Memory B cell (primary cell): ENCODE measurements around the gene CREB5.

ENCODE experiments used
- ATAC-seq: fragments of 150-1000 bp; cut with Tn5 transposase; 2 replicates; pipeline ENCODE4 v1.10.0; 2021; ENCODE audit warnings: low read depth, mild to moderate bottlenecking, moderate library complexity
- DNase-seq, 2 donors: peaks; one replicate each; pipeline ENCODE4 v3.0.0; 2022; ENCODE audit warnings: low spot score in 2 of 2
- H3K27ac Mint-ChIP-seq: one replicate; pipeline ENCODE4 v1.8.0; 2022; ENCODE audit warnings: mild to moderate bottlenecking, moderate library complexity, mixed read lengths
- H3K27me3 Mint-ChIP-seq: one replicate; pipeline ENCODE4 v1.8.0; 2022; ENCODE audit warnings: mixed read lengths
- H3K36me3 Mint-ChIP-seq: one replicate; pipeline ENCODE4 v1.8.0; 2022; ENCODE audit warnings: mild to moderate bottlenecking, mixed read lengths
- H3K4me1 Mint-ChIP-seq: one replicate; pipeline ENCODE4 v1.8.0; 2022; ENCODE audit warnings: mixed read lengths
- H3K4me3 Mint-ChIP-seq: one replicate; pipeline ENCODE4 v1.8.0; 2022; ENCODE audit warnings: mild to moderate bottlenecking, moderate library complexity, mixed read lengths
- H3K9me3 Mint-ChIP-seq: one replicate; pipeline ENCODE4 v1.8.0; 2022; ENCODE audit warnings: mixed read lengths

The CREB5 gene

DNA sequence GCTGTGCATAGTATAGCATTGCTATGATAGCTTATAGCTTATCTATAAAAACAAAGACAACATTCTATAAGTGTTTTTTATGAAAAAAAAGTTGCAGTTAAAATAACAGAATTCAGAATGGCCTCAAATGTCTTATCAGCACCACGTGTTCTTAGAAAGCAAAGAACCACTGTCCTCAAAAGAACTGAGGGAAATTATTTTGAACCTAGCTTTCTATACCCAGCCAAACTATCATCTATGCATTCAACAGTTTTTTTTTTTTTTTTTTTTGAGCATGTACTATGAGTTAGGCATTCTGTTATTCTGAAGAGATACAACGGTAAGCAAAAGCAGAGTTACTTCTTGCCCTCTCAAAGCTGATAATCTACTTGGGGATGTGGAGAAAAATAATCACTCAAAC, 247.8 kb downstream of the CREB5 start:
- Mint-ChIP-seq H3K4me3 (no peak overlapping the region), H3K27me3 (peaks cover 21% of the 10 kb centered on the region), H3K27ac (no peak overlapping the region), H3K36me3 (peaks cover 2% of the 10 kb centered on the region), H3K4me1 (peaks cover 3% of the 10 kb centered on the region), H3K9me3 (peaks cover 6% of the 10 kb centered on the region)
- no peak for DNase-seq
- ATAC-seq = no peak

DNA sequence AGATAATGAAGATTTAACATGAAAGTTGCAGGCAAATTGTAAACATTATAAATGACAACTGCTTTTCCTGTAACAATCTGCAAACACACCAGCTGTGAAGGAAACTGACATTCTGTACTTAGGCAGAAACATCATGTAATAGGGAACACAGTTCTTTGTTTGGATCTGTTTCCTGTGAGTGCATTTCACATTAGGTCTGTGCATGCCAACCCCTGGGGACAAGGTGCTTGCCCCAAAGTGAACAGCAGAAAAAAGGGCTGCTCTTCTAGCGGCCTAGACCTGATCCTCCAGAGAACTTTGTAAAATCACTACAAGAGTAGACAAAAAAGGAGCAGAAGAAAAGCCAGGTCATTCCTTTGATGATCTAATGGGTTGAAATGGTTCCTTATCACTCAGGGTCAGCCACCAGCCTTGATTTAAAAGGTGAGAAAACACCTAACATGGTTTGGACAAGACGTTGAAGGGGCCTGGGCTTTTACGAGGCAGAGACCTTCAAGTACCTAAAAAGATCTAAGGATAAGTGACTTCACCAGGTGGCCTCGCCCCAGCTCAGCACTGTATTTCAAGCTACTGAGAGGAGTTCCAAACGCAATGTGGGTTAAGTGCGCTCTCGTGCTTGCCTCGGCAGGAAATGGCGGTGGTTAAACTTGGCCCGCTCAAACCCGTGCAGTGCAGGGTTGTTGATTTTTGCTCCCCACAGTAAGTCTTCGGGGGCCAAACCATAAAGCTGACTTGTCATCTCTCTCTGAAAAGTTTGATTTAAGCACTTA, 249.7 kb downstream of the CREB5 start:
- Mint-ChIP-seq H3K4me1 (peaks cover 3% of the 10 kb centered on the region), H3K4me3 (no peak overlapping the region), H3K36me3 (peaks cover 2% of the 10 kb centered on the region), H3K9me3 (peaks cover 6% of the 10 kb centered on the region), H3K27me3 (peaks cover 19% of the 10 kb centered on the region), H3K27ac (no peak overlapping the region)
- DNase-seq (no peak), ATAC-seq (no peak)

DNA sequence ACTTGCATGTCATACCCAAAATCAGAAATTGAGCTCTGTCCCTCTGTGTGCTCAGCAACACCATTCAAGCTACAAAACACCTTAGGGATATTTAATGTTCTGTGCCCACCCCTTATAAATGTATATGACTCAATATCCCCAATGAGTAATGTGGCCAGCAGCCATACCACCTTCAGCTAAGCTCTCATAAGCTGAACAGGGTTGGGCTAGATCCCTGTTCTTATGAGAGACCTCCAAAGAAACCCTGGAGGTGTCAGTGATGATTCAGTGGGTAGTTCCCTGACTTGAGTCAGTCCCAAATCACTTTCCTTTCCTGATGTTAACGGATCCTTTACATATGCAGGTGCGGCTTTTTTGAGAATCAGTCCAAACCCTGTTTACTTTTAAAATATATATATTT, 253.8 kb downstream of the CREB5 start:
- Mint-ChIP-seq H3K27ac (no peak overlapping the region), H3K36me3 (peaks cover under 1% of the 10 kb centered on the region), H3K4me1 (peaks cover 3% of the 10 kb centered on the region), H3K9me3 (peaks cover under 1% of the 10 kb centered on the region), H3K4me3 (no peak overlapping the region), H3K27me3 (peaks cover 13% of the 10 kb centered on the region)
- DNase-seq (no peak), ATAC-seq (no peak)

DNA sequence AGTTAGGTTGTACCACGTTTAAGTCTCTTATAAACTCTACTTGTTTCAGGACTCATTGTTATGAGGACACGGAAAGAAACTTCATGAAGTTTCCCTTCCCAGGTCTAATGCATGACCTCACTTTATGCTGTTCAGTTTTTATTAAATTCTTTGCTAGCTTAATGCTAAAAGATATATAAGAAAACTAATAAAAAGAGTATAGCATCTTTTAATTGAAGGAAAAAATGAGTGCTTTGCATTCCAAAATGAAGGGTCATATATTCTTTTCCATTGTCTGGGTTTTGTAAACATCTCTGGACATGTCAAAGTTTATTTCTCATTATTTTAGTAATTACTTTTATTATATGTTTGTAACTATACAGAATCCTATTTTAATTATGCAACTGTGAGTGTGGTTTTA, 255.8 kb downstream of the CREB5 start:
- peaks cover 9% of the 10 kb centered on the region for H3K27me3 Mint-ChIP-seq
- no peak overlapping the region for H3K27ac Mint-ChIP-seq
- no peaks in the 10 kb centered on the region for H3K36me3 Mint-ChIP-seq
- DNase-seq (no peak), ATAC-seq (no peak)
- H3K9me3 Mint-ChIP-seq = no peaks in the 10 kb centered on the region
- no peak overlapping the region for H3K4me3 Mint-ChIP-seq
- no peaks in the 10 kb centered on the region for H3K4me1 Mint-ChIP-seq

DNA sequence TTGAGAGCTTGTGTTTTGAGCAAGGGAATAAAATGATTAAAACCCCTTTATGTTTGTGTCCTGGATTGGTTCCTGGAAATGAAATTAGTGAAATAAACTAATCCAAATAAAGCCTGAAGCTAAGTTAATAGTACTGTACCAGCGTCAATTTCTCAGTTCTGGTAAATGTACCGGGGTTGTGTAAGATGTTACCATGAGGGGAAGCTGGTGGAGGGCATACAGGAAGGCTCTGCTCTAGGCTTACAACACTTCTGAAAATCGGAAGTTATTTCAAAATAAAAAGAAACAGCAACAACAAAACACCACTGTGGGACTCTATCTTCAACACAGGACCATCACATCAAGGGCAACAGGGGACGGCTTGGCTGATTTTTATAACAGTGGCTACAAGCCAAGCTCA, 257.0 kb downstream of the CREB5 start:
- Mint-ChIP-seq H3K27me3 (peaks cover 6% of the 10 kb centered on the region), H3K4me3 (no peak overlapping the region), H3K9me3 (no peaks in the 10 kb centered on the region), H3K27ac (no peak overlapping the region), H3K36me3 (no peaks in the 10 kb centered on the region), H3K4me1 (no peaks in the 10 kb centered on the region)
- DNase-seq = no peak
- no peak for ATAC-seq

DNA sequence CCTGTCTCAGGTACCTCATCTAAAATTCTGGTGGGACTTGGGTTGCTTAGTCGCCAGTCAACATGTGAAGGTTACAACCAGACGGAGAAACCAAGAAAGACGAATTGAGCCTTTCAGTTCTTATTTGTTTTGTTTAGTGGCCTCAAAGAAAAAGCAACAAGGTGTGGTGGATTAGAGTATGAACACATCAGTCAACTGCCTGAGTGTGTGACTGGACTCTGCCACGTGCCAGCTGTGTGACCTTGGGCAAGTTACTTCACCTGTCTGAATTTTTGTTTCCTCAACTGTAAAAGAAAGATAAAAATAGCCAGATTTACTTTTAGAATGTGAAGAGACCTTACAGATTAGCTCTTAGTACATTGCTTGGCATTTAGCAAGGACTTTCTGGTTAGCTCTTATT, 259.2 kb downstream of the CREB5 start:
- Mint-ChIP-seq H3K27me3 (peaks cover 3% of the 10 kb centered on the region), H3K9me3 (no peaks in the 10 kb centered on the region), H3K27ac (no peak overlapping the region), H3K4me1 (no peaks in the 10 kb centered on the region), H3K4me3 (no peak overlapping the region), H3K36me3 (no peaks in the 10 kb centered on the region)
- ATAC-seq (no peak), DNase-seq (no peak)

DNA sequence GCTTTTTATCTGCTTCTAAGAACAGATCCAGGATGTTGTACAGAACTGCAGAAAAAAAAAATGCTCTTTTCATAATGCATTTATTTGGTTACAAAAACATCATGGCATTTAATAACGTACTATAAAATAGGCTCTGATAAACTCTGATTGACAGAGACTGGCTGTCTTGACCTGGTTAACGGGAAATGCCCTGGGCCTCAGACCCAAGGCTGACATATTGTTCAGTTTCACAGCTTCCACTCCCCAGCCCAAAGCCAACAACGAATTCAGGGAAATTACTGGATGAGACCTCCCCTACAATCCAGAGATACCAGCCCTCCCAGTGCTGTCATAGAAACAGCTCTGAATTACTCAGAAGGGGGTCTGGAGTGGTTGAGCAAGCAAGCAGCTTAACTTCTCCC, 260.1 kb downstream of the CREB5 start:
- no peak overlapping the region for H3K27ac Mint-ChIP-seq
- H3K36me3 Mint-ChIP-seq = no peaks in the 10 kb centered on the region
- no peaks in the 10 kb centered on the region for H3K9me3 Mint-ChIP-seq
- H3K4me3 Mint-ChIP-seq = no peak overlapping the region
- peaks cover 3% of the 10 kb centered on the region for H3K27me3 Mint-ChIP-seq
- no peaks in the 10 kb centered on the region for H3K4me1 Mint-ChIP-seq
- DNase-seq (no peak), ATAC-seq (no peak)

DNA sequence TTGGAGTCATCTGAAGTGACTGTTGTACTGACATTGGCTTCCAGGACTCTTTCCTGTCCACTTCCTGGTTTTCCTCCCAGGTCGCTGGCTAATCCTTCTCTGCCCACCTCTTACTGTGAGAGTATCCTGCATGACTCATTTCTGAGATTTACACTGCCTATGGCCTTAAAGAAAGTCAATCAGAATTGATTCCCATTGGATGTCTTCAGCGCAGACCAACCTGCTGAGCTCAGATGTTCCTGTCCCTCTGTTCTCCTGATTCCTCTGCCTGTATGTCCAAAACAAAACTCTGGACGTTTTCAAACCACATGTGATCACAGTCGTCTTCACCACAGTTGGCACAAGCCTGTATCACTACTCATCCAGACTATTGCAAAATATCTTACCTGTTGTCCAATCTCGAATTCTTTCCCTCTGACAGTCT, 262.1 kb downstream of the CREB5 start:
- no peaks in the 10 kb centered on the region for H3K4me1 Mint-ChIP-seq
- peaks cover 3% of the 10 kb centered on the region for H3K27me3 Mint-ChIP-seq
- no peaks in the 10 kb centered on the region for H3K36me3 Mint-ChIP-seq
- H3K27ac Mint-ChIP-seq = no peak overlapping the region
- no peak overlapping the region for H3K4me3 Mint-ChIP-seq
- no peak for DNase-seq
- H3K9me3 Mint-ChIP-seq = no peaks in the 10 kb centered on the region
- ATAC-seq = no peak

DNA sequence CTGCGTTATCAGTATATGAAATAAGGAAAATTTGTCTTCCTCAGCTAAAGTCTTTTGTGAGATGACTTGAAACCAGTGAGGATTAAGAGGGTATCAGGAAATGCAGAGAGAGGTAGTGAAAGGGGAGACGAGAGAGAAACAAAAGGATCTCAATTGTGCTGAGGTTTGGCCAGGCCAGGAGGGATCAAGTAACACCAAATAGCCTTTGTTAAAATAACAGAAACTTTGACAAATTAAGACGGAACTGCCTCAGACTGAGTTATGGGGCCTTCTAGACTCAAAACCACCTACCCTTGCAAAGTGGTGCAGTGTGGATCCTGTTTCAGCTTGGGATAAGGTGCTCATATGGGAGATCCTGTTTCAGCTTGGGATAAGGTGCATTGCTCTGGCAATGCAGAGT, 263.1 kb downstream of the CREB5 start:
- Mint-ChIP-seq H3K4me1 (no peaks in the 10 kb centered on the region), H3K36me3 (no peaks in the 10 kb centered on the region), H3K4me3 (no peak overlapping the region), H3K27ac (no peak overlapping the region), H3K27me3 (peaks cover 3% of the 10 kb centered on the region), H3K9me3 (no peaks in the 10 kb centered on the region)
- no peak for DNase-seq
- no peak for ATAC-seq

DNA sequence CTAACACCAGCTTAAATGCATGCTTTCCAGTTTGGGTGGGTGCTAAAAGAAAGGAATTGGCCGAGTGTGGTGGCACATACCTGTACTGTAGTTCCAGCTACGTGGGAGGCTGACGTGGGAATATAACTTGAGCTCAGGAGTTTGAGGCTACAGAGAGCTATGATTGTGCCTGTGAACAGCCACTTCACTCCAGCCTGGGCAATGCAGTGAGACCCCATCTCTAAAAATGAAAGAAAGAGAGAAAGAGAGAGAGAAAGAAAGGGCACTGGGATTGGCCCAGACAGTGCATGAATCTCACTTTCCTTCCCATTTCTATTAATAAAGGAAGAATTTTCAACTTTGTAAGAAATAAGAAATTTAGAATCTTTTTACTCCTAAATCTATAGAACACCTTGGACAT, 265.4 kb downstream of the CREB5 start:
- H3K27me3 Mint-ChIP-seq = peaks cover 3% of the 10 kb centered on the region
- H3K4me1 Mint-ChIP-seq = no peaks in the 10 kb centered on the region
- no peak overlapping the region for H3K4me3 Mint-ChIP-seq
- no peak for ATAC-seq
- H3K9me3 Mint-ChIP-seq = no peaks in the 10 kb centered on the region
- no peaks in the 10 kb centered on the region for H3K36me3 Mint-ChIP-seq
- no peak for DNase-seq
- no peak overlapping the region for H3K27ac Mint-ChIP-seq

DNA sequence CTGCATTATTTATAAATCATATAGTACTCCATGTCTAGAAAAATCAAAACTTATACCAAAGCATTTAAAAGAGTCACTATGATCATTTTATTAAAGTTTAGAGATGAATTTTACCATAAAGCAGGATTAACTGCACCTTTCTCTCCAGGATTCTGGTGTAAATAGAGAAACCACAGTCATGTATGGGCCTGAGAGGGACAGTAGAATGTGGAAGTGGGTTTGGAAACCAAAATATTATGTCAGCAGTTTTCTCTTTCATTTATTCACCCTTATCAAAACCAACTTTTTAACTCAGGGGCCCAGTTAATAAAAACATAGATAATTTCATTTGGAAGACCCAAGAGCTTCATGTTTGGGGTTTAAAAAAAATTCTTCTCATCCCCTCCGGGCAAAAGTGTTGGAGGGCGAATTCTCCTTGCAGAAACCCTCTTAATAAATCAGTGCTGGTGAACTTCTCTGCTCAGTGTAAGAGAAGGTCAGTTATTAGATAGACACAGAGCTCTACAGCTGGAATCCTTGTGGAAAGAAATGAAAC, 266.2 kb downstream of the CREB5 start:
- no peaks in the 10 kb centered on the region for H3K4me1 Mint-ChIP-seq
- no peaks in the 10 kb centered on the region for H3K9me3 Mint-ChIP-seq
- DNase-seq (no peak), ATAC-seq (no peak)
- no peaks in the 10 kb centered on the region for H3K36me3 Mint-ChIP-seq
- no peak overlapping the region for H3K4me3 Mint-ChIP-seq
- no peak overlapping the region for H3K27ac Mint-ChIP-seq
- H3K27me3 Mint-ChIP-seq = peaks cover 3% of the 10 kb centered on the region

DNA sequence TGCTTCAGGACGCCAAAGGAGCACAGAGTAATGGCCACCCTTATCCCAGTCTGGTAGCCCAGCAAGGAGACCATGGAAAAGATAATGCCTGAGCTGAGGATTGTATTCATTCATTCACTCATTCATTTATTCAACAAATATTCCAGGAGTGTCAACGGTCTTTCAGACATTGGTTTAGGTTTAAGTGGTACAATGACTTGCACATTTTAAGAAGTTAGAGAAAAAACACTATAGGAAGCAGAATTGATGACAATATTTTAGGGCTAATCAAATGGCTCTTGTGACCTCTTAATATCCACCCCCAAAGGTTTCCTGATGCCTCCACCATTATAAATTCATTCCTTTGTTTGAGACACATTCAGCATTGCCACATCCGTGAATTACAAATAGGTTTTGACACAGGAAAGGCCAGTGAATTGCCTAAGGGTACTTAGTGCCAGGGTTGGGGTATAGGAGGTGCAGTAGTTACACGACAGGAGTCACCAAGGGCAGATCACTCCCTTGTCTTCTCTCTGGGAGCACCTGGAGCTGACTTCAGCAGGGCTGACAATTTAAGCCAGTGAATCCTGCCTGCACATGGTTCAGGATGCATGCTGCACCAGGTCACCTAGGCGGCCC, 269.5 kb downstream of the CREB5 start:
- H3K27ac Mint-ChIP-seq = no peak overlapping the region
- no peaks in the 10 kb centered on the region for H3K36me3 Mint-ChIP-seq
- H3K4me1 Mint-ChIP-seq = peaks cover 2% of the 10 kb centered on the region
- no peak overlapping the region for H3K4me3 Mint-ChIP-seq
- H3K27me3 Mint-ChIP-seq = no peaks in the 10 kb centered on the region
- DNase-seq (no peak), ATAC-seq (no peak)
- no peaks in the 10 kb centered on the region for H3K9me3 Mint-ChIP-seq

DNA sequence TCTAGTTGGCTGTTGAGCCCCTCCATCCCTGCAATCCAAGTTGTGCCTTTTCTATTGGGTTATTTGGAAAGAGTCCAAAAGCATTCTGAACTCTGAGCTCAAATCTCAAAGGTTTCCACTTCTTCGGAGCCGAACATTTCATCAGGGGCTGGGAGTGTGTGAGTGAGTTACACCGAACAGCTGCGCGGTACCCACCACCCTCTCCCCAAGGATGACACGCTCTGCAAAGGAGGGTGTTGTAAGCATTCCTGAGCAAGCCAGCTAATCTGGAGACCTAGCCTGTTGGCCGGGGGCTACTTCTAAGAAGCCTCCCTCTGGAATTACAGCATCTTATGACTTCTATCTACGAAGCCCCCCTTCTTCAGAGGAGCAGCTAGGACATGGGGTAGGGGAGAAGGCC, 270.5 kb downstream of the CREB5 start:
- Mint-ChIP-seq H3K4me3 (no peak overlapping the region), H3K9me3 (no peaks in the 10 kb centered on the region), H3K27me3 (no peaks in the 10 kb centered on the region), H3K4me1 (peaks cover 2% of the 10 kb centered on the region), H3K27ac (no peak overlapping the region), H3K36me3 (no peaks in the 10 kb centered on the region)
- no peak for DNase-seq
- ATAC-seq = no peak

DNA sequence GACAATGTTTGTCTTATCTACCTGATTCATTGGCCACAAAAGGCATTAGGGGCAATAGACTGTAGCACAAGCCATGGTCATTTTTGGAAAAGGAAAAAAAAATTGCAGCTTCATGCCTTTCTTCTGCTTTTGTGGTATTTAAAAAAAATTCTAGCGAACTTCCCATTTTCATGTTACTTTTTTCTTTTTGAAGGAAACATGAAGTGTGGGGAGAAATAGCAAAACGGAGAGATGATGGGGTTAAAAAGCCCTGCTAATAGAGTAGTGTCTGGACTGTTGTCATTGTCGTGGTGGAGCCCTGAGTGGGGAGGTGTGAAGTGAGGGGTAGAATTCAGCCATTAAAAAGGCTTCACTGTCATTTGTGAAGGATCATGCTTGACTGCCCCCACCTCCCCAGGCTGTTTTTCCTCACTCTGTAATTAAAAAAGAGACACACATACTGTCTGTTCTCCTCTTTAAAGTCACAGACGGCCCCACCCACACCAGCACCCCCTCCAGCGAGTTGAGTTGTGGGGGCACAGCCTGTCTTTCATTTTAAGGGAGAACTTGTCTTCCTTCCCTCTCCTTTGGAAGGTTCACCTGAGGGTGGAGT, 272.4 kb downstream of the CREB5 start:
- DNase-seq (no peak), ATAC-seq (peak; percentile 51)
- Mint-ChIP-seq H3K27me3 (no peaks in the 10 kb centered on the region), H3K27ac (no peak overlapping the region), H3K4me1 (peaks cover 2% of the 10 kb centered on the region), H3K9me3 (no peaks in the 10 kb centered on the region), H3K36me3 (no peaks in the 10 kb centered on the region), H3K4me3 (no peak overlapping the region)
